Endothelial cell of umbilical vein (primary cell): ENCODE measurements around the gene RAD51B. TPM values are rescaled to one million over a fixed set of nuclear protein-coding genes. Genes with fewer than 3 reads are reported as not detected.

Source experiments
- BruUV-seq: library from RNA; stranded (reverse); fragments of 400-500 nt; replicated peaks from 2 replicates; lab custom pipeline; 2021; lab: Mats Ljungman, UMichigan
- CTCF ChIA-PET: fragments of 300-600, 350-600 bp; sonication (Branson Sonifier 250); formaldehyde crosslinking; loops from one replicate; lab custom pipeline; 2021; ENCODE audit warnings: antibody characterized with exemption, inconsistent platforms; lab: Charles Lee
- POLR2A ChIA-PET: fragments of 300-600, 350-600 bp; sonication (Branson Sonifier 250); formaldehyde crosslinking; loops from one replicate; lab custom pipeline; 2021; ENCODE audit warnings: antibody characterized with exemption, inconsistent platforms; lab: Charles Lee
- DNase-seq: peaks from one replicate; pipeline ENCODE4 v3.0.0-alpha.2; 2011; ENCODE audit warnings: low read depth, low spot score
- FAIRE-seq: peaks from 2 replicates; lab custom pipeline; 2011; peaks lifted over from hg19 to GRCh38; lab: Jason Lieb, UNC
- H2AFZ ChIP-seq: 2 replicates; pipeline ENCODE4 v1.6.0; 2012; ENCODE audit warnings: low read depth, low read length, control low read depth, inconsistent platforms
- H3K27ac ChIP-seq: 2 replicates; pipeline ENCODE4 v1.5.1; 2011; ENCODE audit warnings: low read depth, mild to moderate bottlenecking, control low read depth, low read length, moderate library complexity; ENCODE audit not compliant: insufficient read depth
- H3K27me3 ChIP-seq, 2 experiments: 2 replicates each; pipeline versions ENCODE4 v1.6.0 to v1.6.1; 2011; ENCODE audit warnings: low read length in 2 of 2, mixed read lengths in 1 of 2; ENCODE audit not compliant: control insufficient read depth in 2 of 2, insufficient read depth in 2 of 2
- H3K36me3 ChIP-seq, 2 experiments: 2 replicates in 1 of 2; 3 replicates in 1 of 2; pipeline ENCODE4 v1.5.1; 2011; ENCODE audit warnings: low read length in 2 of 2, mild to moderate bottlenecking in 1 of 2, moderate library complexity in 1 of 2; ENCODE audit not compliant: control insufficient read depth in 2 of 2, insufficient read depth in 2 of 2; ENCODE audit errors: extremely low read depth in 1 of 2
- H3K4me1 ChIP-seq: 3 replicates; pipeline ENCODE4 v1.5.1; 2011; ENCODE audit warnings: mild to moderate bottlenecking, low read length; ENCODE audit not compliant: control insufficient read depth, insufficient read depth; ENCODE audit errors: extremely low read depth
- H3K4me2 ChIP-seq: 2 replicates; pipeline ENCODE4 v1.6.1; 2011; ENCODE audit warnings: low read length, control low read depth, mixed read lengths; ENCODE audit not compliant: insufficient read depth
- H3K4me3 ChIP-seq, 3 experiments: fragments of 200-600 bp in 1 of 3; sonication (generic), shearing (Covaris generic) in 1 of 3; replicated peaks in 1 of 3; 2 replicates each; pipeline ENCODE4 v1.5.1; 2011 to 2016; ENCODE audit warnings: control low read depth in 3 of 3, low read length in 3 of 3, mild to moderate bottlenecking in 2 of 3, inconsistent platforms in 1 of 3, low read depth in 1 of 3, moderate library complexity in 1 of 3; ENCODE audit not compliant: insufficient read depth in 1 of 3
- H3K79me2 ChIP-seq: 2 replicates; pipeline ENCODE4 v1.6.0; 2012; ENCODE audit warnings: low read length, inconsistent platforms; ENCODE audit not compliant: control insufficient read depth, insufficient read depth
- H3K9ac ChIP-seq: replicated peaks from 2 replicates; pipeline ENCODE3; 2011; ENCODE audit warnings: low read length, control low read depth; ENCODE audit not compliant: insufficient read depth; ENCODE audit errors: extremely low read depth
- H3K9me1 ChIP-seq: replicated peaks from 3 replicates; pipeline ENCODE4 v1.6.0; 2011; ENCODE audit warnings: mild to moderate bottlenecking, low read length; ENCODE audit not compliant: control insufficient read depth, insufficient read depth; ENCODE audit errors: extremely low read depth
- H3K9me3 ChIP-seq: replicated peaks from 2 replicates; pipeline ENCODE4 v1.5.1; 2012; ENCODE audit warnings: low read length, inconsistent platforms; ENCODE audit not compliant: control insufficient read depth, insufficient read depth
- H4K20me1 ChIP-seq: replicated peaks from 2 replicates; pipeline ENCODE3; 2011; ENCODE audit warnings: mild to moderate bottlenecking, low read length; ENCODE audit not compliant: control insufficient read depth, insufficient read depth; ENCODE audit errors: extremely low read depth
- EZH2 ChIP-seq: IDR thresholded peaks from 2 replicates; pipeline ENCODE4 v1.6.1; 2012; ENCODE audit warnings: borderline replicate concordance, low read depth, mild to moderate bottlenecking, moderate library complexity, low read length, inconsistent platforms; ENCODE audit not compliant: severe bottlenecking
- FOS ChIP-seq: IDR thresholded peaks from 2 replicates; pipeline ENCODE4 v1.6.1; 2011; ENCODE audit warnings: mild to moderate bottlenecking, low read length, moderate library complexity, borderline replicate concordance; ENCODE audit not compliant: insufficient read depth
- GATA2 ChIP-seq: IDR thresholded peaks from 2 replicates; pipeline ENCODE4 v1.7.0; 2011; ENCODE audit warnings: low read depth, mild to moderate bottlenecking, moderate library complexity, mixed read lengths, low read length; ENCODE audit not compliant: insufficient read length, insufficient read depth
- JUN ChIP-seq: IDR thresholded peaks from 2 replicates; pipeline ENCODE4 v1.6.1; 2011; ENCODE audit warnings: borderline replicate concordance, low read depth; ENCODE audit not compliant: insufficient read length, insufficient read depth
- MYC ChIP-seq: IDR thresholded peaks from one replicate; pipeline ENCODE4 v1.6.1; 2011; ENCODE audit warnings: mild to moderate bottlenecking, low read depth, low read length
- POLR2A ChIP-seq: IDR thresholded peaks from 2 replicates; pipeline ENCODE4 v1.6.1; 2012; ENCODE audit warnings: low read depth, mild to moderate bottlenecking, control low read depth, low read length
- POLR2AphosphoS5 ChIP-seq: IDR thresholded peaks from 2 replicates; pipeline ENCODE4 v1.6.1; 2012; ENCODE audit warnings: low read depth, mild to moderate bottlenecking, control low read depth, low read length, moderate library complexity; ENCODE audit not compliant: insufficient read depth
- dilution Hi-C: fragments of 300-500 bp; cut with MboI; formaldehyde crosslinking; loops from one replicate; pipeline ENCODE4 v1.15.0; 2019; ENCODE audit warnings: low sequenced_read_pairs; ENCODE audit not compliant: extremely low pct_ligation_motif_present
- intact Hi-C: fragments of 100-400 bp; cut with micrococcal nuclease; formaldehyde crosslinking; loops from one replicate; pipeline ENCODE4 v1.10.0; 2022
- polyA plus RNA-seq, 4 experiments: library from polyadenylated mRNA; depleted of rRNA in 3 of 4; stranded (reverse) in 3 of 4; unstranded in 1 of 4; fragments of >200 nt; gene quantifications; 2 replicates each; pipeline versions ENCODE4 v1.2.1 to v1.2.3, GENCODE V29; 2011 to 2012; ENCODE audit warnings: missing spikeins in 1 of 4
- total RNA-seq: library from RNA; stranded (reverse); gene quantifications from 2 replicates; pipeline ENCODE4 v1.2.3, GENCODE V29; 2021
- TF ChIP-seq, protein P1 (sequence below): IDR thresholded peaks from 2 replicates; pipeline ENCODE4 v1.6.1; 2011; ENCODE audit not compliant: insufficient read depth, insufficient read length

The RAD51B gene
- total and polyA plus RNA-seq, 2 donors (not counting 3 experiments of a cell fraction or from before 2014, with no cell fraction given), result 3.9 to 19.0 TPM

DNA sequence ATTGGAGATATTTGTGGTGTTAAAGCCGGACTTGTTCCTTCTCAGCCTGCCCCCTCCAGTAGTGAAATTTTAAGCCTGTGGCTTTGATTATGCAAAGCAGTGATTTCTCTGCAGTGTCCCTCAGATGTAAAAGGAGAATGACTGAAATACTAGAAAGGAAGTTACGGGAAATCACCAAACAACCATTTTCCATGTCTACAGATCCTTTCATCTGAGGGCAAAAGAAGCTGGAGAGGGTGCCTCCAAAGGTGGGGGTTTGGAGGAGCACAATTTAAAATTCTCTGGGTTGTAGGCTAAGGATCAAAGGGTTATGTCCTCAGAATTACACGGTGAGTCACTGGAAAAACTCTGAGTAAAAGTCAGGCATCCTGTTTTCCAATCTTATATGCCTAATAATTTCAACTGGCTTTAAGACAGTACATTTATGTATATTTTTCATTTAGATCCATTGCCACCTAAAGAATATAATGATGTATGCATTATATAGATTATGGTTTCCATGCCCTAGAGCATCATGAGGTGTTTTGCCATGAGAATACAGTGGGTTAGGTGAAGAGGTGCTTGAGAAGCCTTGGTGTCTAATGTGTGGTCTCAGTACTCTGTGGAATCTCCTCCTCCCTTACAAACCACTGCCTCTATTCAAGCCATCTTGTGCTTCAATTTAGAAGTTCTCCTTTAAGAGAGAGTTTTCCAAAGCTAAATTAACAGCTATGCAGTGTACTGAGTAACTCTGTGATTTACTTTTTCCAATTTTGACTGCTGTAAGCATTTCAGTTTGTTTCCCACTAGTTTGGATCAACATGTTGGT, 362.1 kb downstream of the RAD51B start:
- H3K79me2 ChIP-seq, result no peaks in the 10 kb centered on the region
- no peak overlapping the region for H3K9ac ChIP-seq
- intact Hi-C loops (no loop called here), dilution Hi-C loops (no loop called here)
- POLR2A ChIA-PET, result no interaction called here
- TF ChIP-seq, protein P1, sequence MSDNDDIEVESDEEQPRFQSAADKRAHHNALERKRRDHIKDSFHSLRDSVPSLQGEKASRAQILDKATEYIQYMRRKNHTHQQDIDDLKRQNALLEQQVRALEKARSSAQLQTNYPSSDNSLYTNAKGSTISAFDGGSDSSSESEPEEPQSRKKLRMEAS, result no peak
- TF ChIP-seq GATA2 (no peak), POLR2AphosphoS5 (no peak), MYC (no peak), FOS (peak; percentile 60), EZH2 (no peak), JUN (peak; percentile 15), POLR2A (no peak)
- no peaks in the 10 kb centered on the region for H3K36me3 ChIP-seq
- peak overlapping the region; percentile 92 for H2AFZ ChIP-seq
- peak; percentile 79 for DNase-seq
- CTCF ChIA-PET, result no interaction called here
- no peaks in the 10 kb centered on the region for H3K27me3 ChIP-seq
- no peak overlapping the region for H3K4me3 ChIP-seq
- H3K4me1 ChIP-seq, result peaks cover 10% of the 10 kb centered on the region
- no peak overlapping the region for H3K27ac ChIP-seq
- H3K9me3 ChIP-seq, result no peaks in the 10 kb centered on the region
- no peak for FAIRE-seq
- peak overlapping the region; percentile 8 for H3K4me2 ChIP-seq
- no peaks in the 10 kb centered on the region for H4K20me1 ChIP-seq
- BruUV-seq, result no TSS peak
- H3K9me1 ChIP-seq, result no peaks in the 10 kb centered on the region
